ENCODE results near the gene CXCL12. TPM values are rescaled to one million over a fixed set of nuclear protein-coding genes. Genes with fewer than 3 reads are reported as not detected.
A peak's percentile ranks its signal among the peaks of the same experiment; 100 is the strongest.

The CXCL12 gene
- total RNA-seq, 1 experiment from 2014 or later: 0.82 TPM

GRCh38 chr10:44382131-44382858 is 2.6 kb downstream of the CXCL12 start:
- Histone ChIP-seq H3K36me3 (ENCODE audit: control insufficient read depth, insufficient read depth, low read length) (no peaks in the 10 kb centered on the region), H3K9me3 (ENCODE audit: control insufficient read depth, insufficient read depth, low read depth, low read length) (no peaks in the 10 kb centered on the region), H3K4me3 (ENCODE audit: low read depth in 2 of 2, low read length in 2 of 2) (no peak overlapping the region), H3K4me1 (ENCODE audit: control insufficient read depth, insufficient read depth, low read length) (no peaks in the 10 kb centered on the region), H3K27me3 (ENCODE audit: control insufficient read depth, insufficient read depth, low read length) (peaks cover 40% of the 10 kb centered on the region), H3K27ac (ENCODE audit: low read length) (no peak overlapping the region)
- BruUV-seq (replicated peaks): no TSS peak
- TF ChIP-seq POLR2AphosphoS5 (IDR thresholded peaks at IDR 0.05; ENCODE audit: low read depth, low read length): no peak
- no peak for TF ChIP-seq TCF7L2 (IDR thresholded peaks at IDR 0.05; ENCODE audit: low read depth, low read length)
- TF ChIP-seq SIN3A (IDR thresholded peaks at IDR 0.05; ENCODE audit: borderline replicate concordance, insufficient read depth, low read depth, low read length): no peak
- TF ChIP-seq, protein P1, sequence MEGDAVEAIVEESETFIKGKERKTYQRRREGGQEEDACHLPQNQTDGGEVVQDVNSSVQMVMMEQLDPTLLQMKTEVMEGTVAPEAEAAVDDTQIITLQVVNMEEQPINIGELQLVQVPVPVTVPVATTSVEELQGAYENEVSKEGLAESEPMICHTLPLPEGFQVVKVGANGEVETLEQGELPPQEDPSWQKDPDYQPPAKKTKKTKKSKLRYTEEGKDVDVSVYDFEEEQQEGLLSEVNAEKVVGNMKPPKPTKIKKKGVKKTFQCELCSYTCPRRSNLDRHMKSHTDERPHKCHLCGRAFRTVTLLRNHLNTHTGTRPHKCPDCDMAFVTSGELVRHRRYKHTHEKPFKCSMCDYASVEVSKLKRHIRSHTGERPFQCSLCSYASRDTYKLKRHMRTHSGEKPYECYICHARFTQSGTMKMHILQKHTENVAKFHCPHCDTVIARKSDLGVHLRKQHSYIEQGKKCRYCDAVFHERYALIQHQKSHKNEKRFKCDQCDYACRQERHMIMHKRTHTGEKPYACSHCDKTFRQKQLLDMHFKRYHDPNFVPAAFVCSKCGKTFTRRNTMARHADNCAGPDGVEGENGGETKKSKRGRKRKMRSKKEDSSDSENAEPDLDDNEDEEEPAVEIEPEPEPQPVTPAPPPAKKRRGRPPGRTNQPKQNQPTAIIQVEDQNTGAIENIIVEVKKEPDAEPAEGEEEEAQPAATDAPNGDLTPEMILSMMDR (IDR thresholded peaks at IDR 0.05): no peak
- TF ChIP-seq, protein P2, sequence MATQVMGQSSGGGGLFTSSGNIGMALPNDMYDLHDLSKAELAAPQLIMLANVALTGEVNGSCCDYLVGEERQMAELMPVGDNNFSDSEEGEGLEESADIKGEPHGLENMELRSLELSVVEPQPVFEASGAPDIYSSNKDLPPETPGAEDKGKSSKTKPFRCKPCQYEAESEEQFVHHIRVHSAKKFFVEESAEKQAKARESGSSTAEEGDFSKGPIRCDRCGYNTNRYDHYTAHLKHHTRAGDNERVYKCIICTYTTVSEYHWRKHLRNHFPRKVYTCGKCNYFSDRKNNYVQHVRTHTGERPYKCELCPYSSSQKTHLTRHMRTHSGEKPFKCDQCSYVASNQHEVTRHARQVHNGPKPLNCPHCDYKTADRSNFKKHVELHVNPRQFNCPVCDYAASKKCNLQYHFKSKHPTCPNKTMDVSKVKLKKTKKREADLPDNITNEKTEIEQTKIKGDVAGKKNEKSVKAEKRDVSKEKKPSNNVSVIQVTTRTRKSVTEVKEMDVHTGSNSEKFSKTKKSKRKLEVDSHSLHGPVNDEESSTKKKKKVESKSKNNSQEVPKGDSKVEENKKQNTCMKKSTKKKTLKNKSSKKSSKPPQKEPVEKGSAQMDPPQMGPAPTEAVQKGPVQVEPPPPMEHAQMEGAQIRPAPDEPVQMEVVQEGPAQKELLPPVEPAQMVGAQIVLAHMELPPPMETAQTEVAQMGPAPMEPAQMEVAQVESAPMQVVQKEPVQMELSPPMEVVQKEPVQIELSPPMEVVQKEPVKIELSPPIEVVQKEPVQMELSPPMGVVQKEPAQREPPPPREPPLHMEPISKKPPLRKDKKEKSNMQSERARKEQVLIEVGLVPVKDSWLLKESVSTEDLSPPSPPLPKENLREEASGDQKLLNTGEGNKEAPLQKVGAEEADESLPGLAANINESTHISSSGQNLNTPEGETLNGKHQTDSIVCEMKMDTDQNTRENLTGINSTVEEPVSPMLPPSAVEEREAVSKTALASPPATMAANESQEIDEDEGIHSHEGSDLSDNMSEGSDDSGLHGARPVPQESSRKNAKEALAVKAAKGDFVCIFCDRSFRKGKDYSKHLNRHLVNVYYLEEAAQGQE (IDR thresholded peaks at IDR 0.05; ENCODE audit: insufficient read depth in 1 of 2, low read depth in 2 of 2, low read length in 1 of 2): no peak
- POLR2A ChIA-PET: no interaction called here
- in situ Hi-C loops (cut with HindIII; ENCODE audit: low pct_unique_long_range_greater_than_20kb, low sequenced_read_pairs) (no loop called here), intact Hi-C loops (cut with micrococcal nuclease; ENCODE audit: unreplicated experiment) (loop anchor here (10.0 kb wide), 1 partner anchor 67 kb away; no protein-coding TSS in a partner anchor)
- CTCF ChIA-PET: no interaction called here
- no peak for DNase-seq (ENCODE audit: low read depth, low spot score)
- ATAC-seq: no peak

GRCh38 chr10:44380829-44381600 is 3.9 kb downstream of the CXCL12 start:
- Histone ChIP-seq H3K36me3 (ENCODE audit: control insufficient read depth, insufficient read depth, low read length) (no peaks in the 10 kb centered on the region), H3K4me3 (ENCODE audit: low read depth in 2 of 2, low read length in 2 of 2) (no peak overlapping the region), H3K9me3 (ENCODE audit: control insufficient read depth, insufficient read depth, low read depth, low read length) (no peaks in the 10 kb centered on the region), H3K27ac (ENCODE audit: low read length) (no peak overlapping the region), H3K27me3 (ENCODE audit: control insufficient read depth, insufficient read depth, low read length) (peaks cover 40% of the 10 kb centered on the region), H3K4me1 (ENCODE audit: control insufficient read depth, insufficient read depth, low read length) (no peaks in the 10 kb centered on the region)
- ChIA-PET CTCF (no interaction called here), POLR2A (interaction anchor here (0.5 kb wide), 1 partner anchor 172 kb away, joined by 3 read pairs; no protein-coding TSS in a partner anchor)
- no peak for TF ChIP-seq POLR2AphosphoS5 (IDR thresholded peaks at IDR 0.05; ENCODE audit: low read depth, low read length)
- TF ChIP-seq TCF7L2 (IDR thresholded peaks at IDR 0.05; ENCODE audit: low read depth, low read length): no peak
- no peak for TF ChIP-seq SIN3A (IDR thresholded peaks at IDR 0.05; ENCODE audit: borderline replicate concordance, insufficient read depth, low read depth, low read length)
- TF ChIP-seq, protein P2 (IDR thresholded peaks at IDR 0.05; ENCODE audit: insufficient read depth in 1 of 2, low read depth in 2 of 2, low read length in 1 of 2): peak in 1 of 2 experiments; percentile 39; a peak in 1 of 4 replicates
- TF ChIP-seq, protein P1 (IDR thresholded peaks at IDR 0.05): no peak
- DNase-seq (ENCODE audit: low read depth, low spot score) (no peak), ATAC-seq (no peak)
- no TSS peak for BruUV-seq (replicated peaks)
- in situ Hi-C loops (cut with HindIII; ENCODE audit: low pct_unique_long_range_greater_than_20kb, low sequenced_read_pairs): no loop called here
- intact Hi-C loops (cut with micrococcal nuclease; ENCODE audit: unreplicated experiment): loop anchor here (10.0 kb wide), 1 partner anchor 66 kb away; no protein-coding TSS in a partner anchor
